ENCODE data around the gene TARS2. TPM values are rescaled to one million over a fixed set of nuclear protein-coding genes. Genes with fewer than 3 reads are reported as not detected.
A peak's percentile ranks its signal among the peaks of the same experiment; 100 is the strongest.

Gene TARS2
- total RNA-seq, 2 donors from 2014 or later = 49.8 to 66.4 TPM

GRCh38 chr1:150534002-150534401 lies 46.8 kb downstream of the TARS2 start:
- H3K9me3 Mint-ChIP-seq = no peaks in the 10 kb centered on the region
- no peaks in the 10 kb centered on the region for H3K27me3 Mint-ChIP-seq (ENCODE audit: low read depth)
- no peak overlapping the region for H3K27ac Mint-ChIP-seq
- no peak for DNase-seq
- no peaks in the 10 kb centered on the region for H3K4me1 Mint-ChIP-seq (ENCODE audit: low read depth)
- no peak for ATAC-seq (replicated peaks in 1 of 2)
- H3K4me3 Mint-ChIP-seq = no peak overlapping the region
- no peaks in the 10 kb centered on the region for H3K36me3 Mint-ChIP-seq (ENCODE audit: insufficient read depth in 2 of 2)

GRCh38 chr1:150535511-150536287 lies 48.5 kb downstream of the TARS2 start:
- H3K27me3 Mint-ChIP-seq (ENCODE audit: low read depth) = no peaks in the 10 kb centered on the region
- H3K36me3 Mint-ChIP-seq (ENCODE audit: insufficient read depth in 2 of 2) = no peaks in the 10 kb centered on the region
- ATAC-seq (replicated peaks in 1 of 2) (no peak), DNase-seq (no peak)
- no peak overlapping the region for H3K27ac Mint-ChIP-seq
- H3K4me3 Mint-ChIP-seq = no peak overlapping the region
- no peaks in the 10 kb centered on the region for H3K9me3 Mint-ChIP-seq
- H3K4me1 Mint-ChIP-seq (ENCODE audit: low read depth) = no peaks in the 10 kb centered on the region

- no peak for DNase-seq
- Mint-ChIP-seq H3K27me3 (ENCODE audit: low read depth) (no peaks in the 10 kb centered on the region), H3K9me3 (no peaks in the 10 kb centered on the region), H3K27ac (no peak overlapping the region), H3K4me1 (ENCODE audit: low read depth) (no peaks in the 10 kb centered on the region), H3K36me3 (ENCODE audit: insufficient read depth in 2 of 2) (no peaks in the 10 kb centered on the region), H3K4me3 (no peak overlapping the region)
- no peak for ATAC-seq (replicated peaks in 1 of 2)
These were observed 49.9 kb downstream of the TARS2 start for GRCh38 chr1:150536836-150537731.

- Mint-ChIP-seq H3K36me3 (ENCODE audit: insufficient read depth in 2 of 2) (no peaks in the 10 kb centered on the region), H3K4me1 (ENCODE audit: low read depth) (no peaks in the 10 kb centered on the region), H3K9me3 (no peaks in the 10 kb centered on the region), H3K27me3 (ENCODE audit: low read depth) (no peaks in the 10 kb centered on the region), H3K4me3 (no peak overlapping the region), H3K27ac (no peak overlapping the region)
- DNase-seq = no peak
- no peak for ATAC-seq (replicated peaks in 1 of 2)
These were observed 50.8 kb downstream of the TARS2 start for GRCh38 chr1:150537732-150538684.

- H3K4me3 Mint-ChIP-seq = no peak overlapping the region
- no peak overlapping the region for H3K27ac Mint-ChIP-seq
- no peak for ATAC-seq (replicated peaks in 1 of 2)
- H3K36me3 Mint-ChIP-seq (ENCODE audit: insufficient read depth in 2 of 2) = no peaks in the 10 kb centered on the region
- H3K9me3 Mint-ChIP-seq = no peaks in the 10 kb centered on the region
- H3K27me3 Mint-ChIP-seq (ENCODE audit: low read depth) = peaks cover 25% of the 10 kb centered on the region
- peaks cover 4% of the 10 kb centered on the region for H3K4me1 Mint-ChIP-seq (ENCODE audit: low read depth)
- no peak for DNase-seq
These were observed 56.4 kb downstream of the TARS2 start for GRCh38 chr1:150543500-150544143.

- peaks cover 4% of the 10 kb centered on the region for H3K4me1 Mint-ChIP-seq (ENCODE audit: low read depth)
- no peak for DNase-seq
- H3K27me3 Mint-ChIP-seq (ENCODE audit: low read depth) = peaks cover 25% of the 10 kb centered on the region
These were observed 57.0 kb downstream of the TARS2 start for GRCh38 chr1:150544204-150544603.

GRCh38 chr1:150545486-150546032 lies 58.3 kb downstream of the TARS2 start:
- Mint-ChIP-seq H3K4me1 (ENCODE audit: low read depth) (peaks cover 11% of the 10 kb centered on the region), H3K4me3 (no peak overlapping the region), H3K27ac (no peak overlapping the region), H3K27me3 (ENCODE audit: low read depth) (peaks cover 31% of the 10 kb centered on the region), H3K36me3 (ENCODE audit: insufficient read depth in 2 of 2) (no peaks in the 10 kb centered on the region), H3K9me3 (no peaks in the 10 kb centered on the region)
- no peak for ATAC-seq (replicated peaks in 1 of 2)
- no peak for DNase-seq

More at GRCh38 chr1:150544204-150544603, 57.0 kb downstream of the TARS2 start:
- ATAC-seq (replicated peaks in 1 of 2) = no peak
- Mint-ChIP-seq H3K4me3 (no peak overlapping the region), H3K27ac (no peak overlapping the region), H3K9me3 (no peaks in the 10 kb centered on the region), H3K36me3 (ENCODE audit: insufficient read depth in 2 of 2) (no peaks in the 10 kb centered on the region)

GRCh38 chr1:150546294-150546937 lies 59.2 kb downstream of the TARS2 start:
- ATAC-seq (replicated peaks in 1 of 2) (no peak), DNase-seq (no peak)
- H3K9me3 Mint-ChIP-seq = no peaks in the 10 kb centered on the region
- H3K27me3 Mint-ChIP-seq (ENCODE audit: low read depth) = peaks cover 36% of the 10 kb centered on the region
- peak overlapping the region; percentile 42 for H3K27ac Mint-ChIP-seq
- H3K36me3 Mint-ChIP-seq (ENCODE audit: insufficient read depth in 2 of 2) = no peaks in the 10 kb centered on the region
- H3K4me3 Mint-ChIP-seq = no peak overlapping the region
- peaks cover 20% of the 10 kb centered on the region for H3K4me1 Mint-ChIP-seq (ENCODE audit: low read depth)

GRCh38 chr1:150548324-150548631 lies 61.1 kb downstream of the TARS2 start:
- Mint-ChIP-seq H3K27me3 (ENCODE audit: low read depth) (peaks cover 39% of the 10 kb centered on the region), H3K9me3 (no peaks in the 10 kb centered on the region), H3K4me3 (peak overlapping the region; percentile 69 to 86), H3K36me3 (ENCODE audit: insufficient read depth in 2 of 2) (no peaks in the 10 kb centered on the region), H3K27ac (no peak overlapping the region), H3K4me1 (ENCODE audit: low read depth) (peaks cover 36% of the 10 kb centered on the region)
- DNase-seq (no peak), ATAC-seq (replicated peaks in 1 of 2) (no peak)

GRCh38 chr1:150548632-150549495 lies 61.6 kb downstream of the TARS2 start, which contains the start of gene ADAMTSL4:
Gene ADAMTSL4, plus strand, starts transcription at chr1:150549408. Its CDS starts 2,881 bp downstream, at chr1:150552289.
- Mint-ChIP-seq H3K4me3 (peak within 1 kb of the TSS; percentile 86 to 87), H3K4me1 (ENCODE audit: low read depth) (peaks cover 36% of the 10 kb centered on the region), H3K9me3 (no peaks in the 10 kb centered on the region), H3K36me3 (ENCODE audit: insufficient read depth in 2 of 2) (no peaks in the 10 kb centered on the region), H3K27me3 (ENCODE audit: low read depth) (peaks cover 34% of the 10 kb centered on the region), H3K27ac (peak within 1 kb of the TSS; percentile 47)
- ATAC-seq (replicated peaks in 1 of 2) (peak; percentile 76 to 79), DNase-seq (peak; percentile 56 to 58)

All from activated T-cell treated with anti-CD3 and anti-CD28 coated beads, Interleukin-2, amount 50 U/mL, for 72 hours (primary cell).